H9 (cell line): ENCODE measurements around the gene NOLC1. TPM values are rescaled to one million over a fixed set of nuclear protein-coding genes. Genes with fewer than 3 reads are reported as not detected.

ENCODE experiments used
- DNase-seq: peaks from one replicate; pipeline ENCODE4 v3.0.0-alpha.2; 2017
- H2AFZ ChIP-seq: one replicate; pipeline ENCODE4 v1.6.1; 2013; ENCODE audit warnings: mild to moderate bottlenecking, low read length, control low read depth, moderate library complexity
- H2AK5ac ChIP-seq: 2 replicates; pipeline ENCODE4 v1.6.1; 2013; ENCODE audit warnings: low read length, control low read depth, mixed read lengths; ENCODE audit not compliant: insufficient read length
- H2BK120ac ChIP-seq: one replicate; pipeline ENCODE4 v1.6.1; 2013; ENCODE audit warnings: low read depth, mild to moderate bottlenecking, low read length, control low read depth, inconsistent platforms; ENCODE audit not compliant: poor library complexity, severe bottlenecking
- H2BK12ac ChIP-seq: 2 replicates; pipeline ENCODE4 v1.6.1; 2013; ENCODE audit warnings: low read length, control low read depth, mixed read lengths, low read depth; ENCODE audit not compliant: insufficient read length
- H2BK15ac ChIP-seq: 2 replicates; pipeline ENCODE4 v1.6.1; 2013; ENCODE audit warnings: low read depth, low read length, control low read depth
- H2BK20ac ChIP-seq: one replicate; pipeline ENCODE4 v1.6.1; 2013; ENCODE audit warnings: low read depth, mild to moderate bottlenecking, low read length, control low read depth, inconsistent platforms; ENCODE audit not compliant: poor library complexity, severe bottlenecking
- H2BK5ac ChIP-seq: 2 replicates; pipeline ENCODE4 v1.6.1; 2013; ENCODE audit warnings: low read length, control low read depth, mixed read lengths; ENCODE audit not compliant: insufficient read length
- H3K14ac ChIP-seq: 2 replicates; pipeline ENCODE4 v1.6.1; 2013; ENCODE audit warnings: low read length, control low read depth; ENCODE audit not compliant: insufficient read depth
- H3K18ac ChIP-seq: 2 replicates; pipeline ENCODE4 v1.6.1; 2013; ENCODE audit warnings: low read depth, mild to moderate bottlenecking, mixed read lengths, low read length, control low read depth; ENCODE audit not compliant: insufficient read length
- H3K23ac ChIP-seq: 2 replicates; pipeline ENCODE4 v1.6.1; 2013; ENCODE audit warnings: low read length, control low read depth, mixed read lengths, low read depth; ENCODE audit not compliant: insufficient read length
- H3K23me2 ChIP-seq: 2 replicates; pipeline ENCODE4 v1.6.1; 2013; ENCODE audit warnings: low read depth, mild to moderate bottlenecking, mixed read lengths, low read length, control low read depth; ENCODE audit not compliant: insufficient read length, poor library complexity, severe bottlenecking
- H3K27ac ChIP-seq: 2 replicates; pipeline ENCODE4 v1.5.1; 2013; ENCODE audit warnings: low read length, control low read depth, mixed read lengths, low read depth; ENCODE audit not compliant: insufficient read length
- H3K27me3 ChIP-seq: 2 replicates; pipeline ENCODE4 v1.6.1; 2013; ENCODE audit warnings: low read length, control low read depth, inconsistent platforms; ENCODE audit not compliant: insufficient read depth
- H3K4ac ChIP-seq: 2 replicates; pipeline ENCODE4 v1.6.1; 2013; ENCODE audit warnings: low read depth, mild to moderate bottlenecking, control low read depth, inconsistent platforms, low read length, moderate library complexity
- H3K4me1 ChIP-seq: 2 replicates; pipeline ENCODE4 v1.6.1; 2013; ENCODE audit warnings: low read length, control low read depth, inconsistent platforms; ENCODE audit not compliant: insufficient read depth
- H3K4me2 ChIP-seq: 2 replicates; pipeline ENCODE4 v1.6.1; 2013; ENCODE audit warnings: low read length, control low read depth, mixed read lengths; ENCODE audit not compliant: insufficient read length, insufficient read depth
- H3K56ac ChIP-seq: 2 replicates; pipeline ENCODE4 v1.6.1; 2013; ENCODE audit warnings: low read depth, mild to moderate bottlenecking, mixed read lengths, low read length, control low read depth; ENCODE audit not compliant: insufficient read length
- H3K79me1 ChIP-seq: 2 replicates; pipeline ENCODE4 v1.6.1; 2013; ENCODE audit warnings: low read depth, mild to moderate bottlenecking, moderate library complexity, low read length, control low read depth, inconsistent platforms; ENCODE audit not compliant: insufficient read depth, poor library complexity, severe bottlenecking
- H3K79me2 ChIP-seq: 2 replicates; pipeline ENCODE4 v1.6.1; 2013; ENCODE audit warnings: low read length, control low read depth, inconsistent platforms; ENCODE audit not compliant: insufficient read depth
- H3K9ac ChIP-seq: 2 replicates; pipeline ENCODE4 v1.6.1; 2013; ENCODE audit warnings: low read length, control low read depth, mixed read lengths; ENCODE audit not compliant: insufficient read length; ENCODE audit errors: extremely low read depth
- H3K9me3 ChIP-seq: one replicate; pipeline ENCODE4 v1.6.1; 2013; ENCODE audit warnings: low read depth, low read length, inconsistent platforms; ENCODE audit not compliant: control insufficient read depth
- H3T11ph ChIP-seq: one replicate; pipeline ENCODE4 v1.6.1; 2013; ENCODE audit warnings: mild to moderate bottlenecking, low read length, control low read depth, inconsistent platforms
- H4K20me1 ChIP-seq: one replicate; pipeline ENCODE4 v1.6.1; 2013; ENCODE audit not compliant: control insufficient read depth, insufficient read length, insufficient read depth
- H4K5ac ChIP-seq: 2 replicates; pipeline ENCODE4 v1.6.1; 2013; ENCODE audit warnings: low read depth, mild to moderate bottlenecking, mixed read lengths, low read length, control low read depth; ENCODE audit not compliant: insufficient read length
- H4K8ac ChIP-seq: replicated peaks from 2 replicates; pipeline ENCODE4 v1.6.1; 2013; ENCODE audit warnings: low read length, control low read depth, mixed read lengths, low read depth; ENCODE audit not compliant: insufficient read length
- H4K91ac ChIP-seq: 2 replicates; pipeline ENCODE4 v1.6.1; 2013; ENCODE audit warnings: low read depth, mild to moderate bottlenecking, moderate library complexity, mixed read lengths, low read length, control low read depth; ENCODE audit not compliant: insufficient read length
- H3K27ac Mint-ChIP-seq, 3 experiments: 2 replicates in 2 of 3; 3 replicates in 1 of 3; pipeline ENCODE4 v1.8.0; 2020 to 2021; ENCODE audit warnings: mixed read lengths in 3 of 3, mild to moderate bottlenecking in 1 of 3, moderate library complexity in 1 of 3
- H3K27me3 Mint-ChIP-seq: 2 replicates; pipeline ENCODE4 v1.8.0; 2021; ENCODE audit warnings: low read depth, mild to moderate bottlenecking, moderate library complexity, mixed read lengths
- H3K36me3 Mint-ChIP-seq, 3 experiments: 2 replicates in 2 of 3; 3 replicates in 1 of 3; pipeline ENCODE4 v1.8.0; 2020 to 2021; ENCODE audit warnings: low read depth in 3 of 3, mixed read lengths in 3 of 3; ENCODE audit not compliant: insufficient read depth in 1 of 3
- H3K4me1 Mint-ChIP-seq, 2 experiments: 2 replicates each; pipeline ENCODE4 v1.8.0; 2020; ENCODE audit warnings: mixed read lengths in 2 of 2
- H3K4me3 Mint-ChIP-seq, 2 experiments: 2 replicates in 1 of 2; 3 replicates in 1 of 2; pipeline ENCODE4 v1.8.0; 2020 to 2021; ENCODE audit warnings: mild to moderate bottlenecking in 2 of 2, mixed read lengths in 2 of 2, moderate library complexity in 1 of 2
- H3K9me3 Mint-ChIP-seq, 2 experiments: 2 replicates in 1 of 2; 3 replicates in 1 of 2; pipeline ENCODE4 v1.8.0; 2020; ENCODE audit warnings: mild to moderate bottlenecking in 2 of 2, mixed read lengths in 2 of 2, moderate library complexity in 1 of 2
- WGBS: extraction: QIAGEN DNeasy Blood & Tissue Kit; methylation state at CpG from one replicate; pipeline ENCODE4 v1.1.7; 2013; ENCODE audit warnings: missing lambda C conversion rate, low lambda C conversion rate, mixed read lengths; ENCODE audit not compliant: insufficient read length; ENCODE audit errors: extremely low coverage; 5-methylcytosine and 5-hydroxymethylcytosine counted together
- total RNA-seq: library from RNA; stranded (reverse); gene quantifications from 2 replicates; pipeline ENCODE4 v1.2.1, GENCODE V29; 2021
- TF ChIP-seq, protein P1 (sequence below): fragments of 200-600 bp; sonication (generic); conservative IDR thresholded peaks from 3 replicates; pipeline ENCODE4 v1.8.0; 2021; ENCODE audit warnings: antibody characterized with exemption, mild to moderate bottlenecking

NOLC1 gene
- total RNA-seq, 1 experiment from 2014 or later, result 171 TPM

DNA sequence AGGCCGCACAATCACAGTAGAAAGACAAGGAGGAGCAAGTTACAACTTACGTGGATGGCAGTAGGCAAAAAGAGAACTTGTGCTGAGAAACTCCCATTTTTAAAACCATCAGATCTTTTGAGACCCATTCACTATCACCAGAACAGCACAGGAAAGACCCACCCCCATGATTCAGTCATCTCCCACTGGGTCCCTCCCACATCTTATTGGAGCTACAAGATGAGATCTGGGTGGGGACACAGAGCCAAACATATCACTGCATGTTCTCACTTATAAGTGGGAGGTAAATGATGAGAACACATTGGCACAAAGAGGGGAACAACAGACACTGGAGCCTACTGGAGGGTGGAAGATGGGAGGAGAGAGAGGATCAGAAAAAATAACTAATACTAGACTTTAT is 32.4 kb downstream of the NOLC1 start:
- H3K9me3 Mint-ChIP-seq, result peaks cover 28 to 50% of the 10 kb centered on the region in 2 experiments

More for the DNA sequence above, 32.4 kb downstream of the NOLC1 start:
- no peak for DNase-seq
- Histone ChIP-seq H2AFZ (no peak overlapping the region), H3K23ac (no peak overlapping the region), H3K4ac (no peak overlapping the region), H4K8ac (no peak overlapping the region), H3K14ac (no peak overlapping the region), H2BK12ac (no peak overlapping the region), H3K23me2 (no peaks in the 10 kb centered on the region), H3K18ac (no peak overlapping the region), H2BK20ac (no peak overlapping the region), H3K4me2 (no peak overlapping the region), H3K9me3 (peaks cover 8% of the 10 kb centered on the region), H2AK5ac (no peak overlapping the region), H4K20me1 (no peaks in the 10 kb centered on the region), H3T11ph (no peak overlapping the region), H3K27me3 (no peaks in the 10 kb centered on the region), H3K4me1 (no peaks in the 10 kb centered on the region), H3K56ac (no peak overlapping the region), H3K79me1 (no peaks in the 10 kb centered on the region), H3K9ac (no peak overlapping the region), H4K91ac (no peak overlapping the region), H3K27ac (no peak overlapping the region), H4K5ac (no peak overlapping the region), H3K79me2 (no peaks in the 10 kb centered on the region), H2BK5ac (no peak overlapping the region), H2BK120ac (no peak overlapping the region), H2BK15ac (no peak overlapping the region)
- no peak overlapping the region for H3K27ac Mint-ChIP-seq
- TF ChIP-seq, protein P1, sequence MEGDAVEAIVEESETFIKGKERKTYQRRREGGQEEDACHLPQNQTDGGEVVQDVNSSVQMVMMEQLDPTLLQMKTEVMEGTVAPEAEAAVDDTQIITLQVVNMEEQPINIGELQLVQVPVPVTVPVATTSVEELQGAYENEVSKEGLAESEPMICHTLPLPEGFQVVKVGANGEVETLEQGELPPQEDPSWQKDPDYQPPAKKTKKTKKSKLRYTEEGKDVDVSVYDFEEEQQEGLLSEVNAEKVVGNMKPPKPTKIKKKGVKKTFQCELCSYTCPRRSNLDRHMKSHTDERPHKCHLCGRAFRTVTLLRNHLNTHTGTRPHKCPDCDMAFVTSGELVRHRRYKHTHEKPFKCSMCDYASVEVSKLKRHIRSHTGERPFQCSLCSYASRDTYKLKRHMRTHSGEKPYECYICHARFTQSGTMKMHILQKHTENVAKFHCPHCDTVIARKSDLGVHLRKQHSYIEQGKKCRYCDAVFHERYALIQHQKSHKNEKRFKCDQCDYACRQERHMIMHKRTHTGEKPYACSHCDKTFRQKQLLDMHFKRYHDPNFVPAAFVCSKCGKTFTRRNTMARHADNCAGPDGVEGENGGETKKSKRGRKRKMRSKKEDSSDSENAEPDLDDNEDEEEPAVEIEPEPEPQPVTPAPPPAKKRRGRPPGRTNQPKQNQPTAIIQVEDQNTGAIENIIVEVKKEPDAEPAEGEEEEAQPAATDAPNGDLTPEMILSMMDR, result no peak
- WGBS, result no CpG with 5 or more reads among the region's 2 CpGs
- H3K4me3 Mint-ChIP-seq, result no peak overlapping the region
- peaks cover 23% of the 10 kb centered on the region for H3K27me3 Mint-ChIP-seq
- H3K36me3 Mint-ChIP-seq, result peaks cover 0 to 11% (median 6%) of the 10 kb centered on the region in 3 experiments; a peak in 4 of 7 replicates
- H3K4me1 Mint-ChIP-seq, result no peaks in the 10 kb centered on the region
